Activated CD8-positive, alpha-beta memory T cell treated with anti-CD3 and anti-CD28 coated beads for 4 hours (primary cell): Measurements from ENCODE around the gene SGCA.

ENCODE experiments used
- DNase-seq, 2 donors: peaks; one replicate each; pipeline ENCODE4 v3.0.0-alpha.2; 2020; ENCODE audit warnings: low read depth in 2 of 2

SGCA gene

GRCh38 chr17:50194934-50195865 lies 29.4 kb downstream of the SGCA start:
- no peak for DNase-seq

- DNase-seq = no peak
Measured at GRCh38 chr17:50196036-50196435, 30.2 kb downstream of the SGCA start.

GRCh38 chr17:50196826-50197225 lies 31.0 kb downstream of the SGCA start:
- DNase-seq = no peak

- DNase-seq = no peak
Measured at GRCh38 chr17:50198026-50198669, 32.3 kb downstream of the SGCA start.

- DNase-seq = no peak
Measured at GRCh38 chr17:50199211-50199802, 33.5 kb downstream of the SGCA start.

- peak; percentile 33 to 35 for DNase-seq
Measured at GRCh38 chr17:50199803-50200456, 34.1 kb downstream of the SGCA start.

- DNase-seq = peak; percentile 58 to 60
Measured at GRCh38 chr17:50200457-50201275, 34.9 kb downstream of the SGCA start.

GRCh38 chr17:50201276-50201854 lies 35.6 kb downstream of the SGCA start, which contains the start of gene COL1A1:
TSS of gene COL1A1 (minus strand) at chr17:50201631. CDS start at chr17:50201513, 118 bp downstream.
- no peak for DNase-seq

GRCh38 chr17:50203086-50203485 lies 37.3 kb downstream of the SGCA start:
- no peak for DNase-seq

- DNase-seq = no peak
Measured at GRCh38 chr17:50203604-50204345, 38.0 kb downstream of the SGCA start.

GRCh38 chr17:50204431-50204830 lies 38.6 kb downstream of the SGCA start:
- DNase-seq = no peak

GRCh38 chr17:50205111-50205962 lies 39.5 kb downstream of the SGCA start:
- DNase-seq = no peak

- no peak for DNase-seq
Measured at GRCh38 chr17:50205963-50206505, 40.2 kb downstream of the SGCA start.

GRCh38 chr17:50206604-50207293 lies 40.9 kb downstream of the SGCA start:
- DNase-seq = no peak

GRCh38 chr17:50207315-50207714 lies 41.5 kb downstream of the SGCA start:
- no peak for DNase-seq

GRCh38 chr17:50207792-50208567 lies 42.2 kb downstream of the SGCA start:
- DNase-seq = no peak

GRCh38 chr17:50208611-50209061 lies 42.8 kb downstream of the SGCA start:
- DNase-seq = no peak
